ENCODE measurements around the gene PRR5L.

PRR5L gene

DNA sequence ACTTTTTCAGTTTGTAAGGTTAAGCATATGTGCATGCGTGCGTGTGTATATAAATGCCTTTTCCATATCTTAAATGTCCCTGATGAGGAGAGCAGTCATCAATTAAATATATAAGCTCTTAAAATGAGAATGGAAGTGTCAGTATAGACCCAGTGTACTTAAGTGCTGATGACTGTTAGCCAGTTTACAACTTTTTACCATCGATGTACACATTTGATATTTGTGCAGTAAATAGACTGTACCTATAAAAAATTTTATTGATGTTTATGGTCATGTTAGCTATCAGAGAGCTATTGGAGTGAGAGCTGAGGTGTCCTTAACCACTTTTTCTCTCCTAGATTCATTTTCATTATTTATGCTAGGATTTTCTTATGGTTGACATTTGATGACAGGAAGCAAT, 168.6 kb downstream of the PRR5L start:
- no peak overlapping the region for H3K27ac ChIP-seq (replicated peaks)
- TF ChIP-seq POLR2AphosphoS5 (IDR thresholded peaks at IDR 0.05; ENCODE audit: low read depth) (no peak), SPI1 (IDR thresholded peaks at IDR 0.05; ENCODE audit: borderline replicate concordance, low read depth) (no peak), REST (IDR thresholded peaks at IDR 0.05; ENCODE audit: insufficient replicate concordance, low read depth) (no peak), CTCF (IDR thresholded peaks at IDR 0.05; ENCODE audit: insufficient read depth, low read length) (no peak), GABPA (IDR thresholded peaks at IDR 0.05; ENCODE audit: low read depth) (no peak)
- DNase-seq (ENCODE audit: low read depth in 1 of 2, low spot score in 1 of 2), result no peak
- H3K27me3 ChIP-seq (ENCODE audit: insufficient read depth, poor library complexity, severe bottlenecking), result no peaks in the 10 kb centered on the region
- H3K4me3 ChIP-seq (replicated peaks; ENCODE audit: insufficient read depth, low read length), result no peak overlapping the region

DNA sequence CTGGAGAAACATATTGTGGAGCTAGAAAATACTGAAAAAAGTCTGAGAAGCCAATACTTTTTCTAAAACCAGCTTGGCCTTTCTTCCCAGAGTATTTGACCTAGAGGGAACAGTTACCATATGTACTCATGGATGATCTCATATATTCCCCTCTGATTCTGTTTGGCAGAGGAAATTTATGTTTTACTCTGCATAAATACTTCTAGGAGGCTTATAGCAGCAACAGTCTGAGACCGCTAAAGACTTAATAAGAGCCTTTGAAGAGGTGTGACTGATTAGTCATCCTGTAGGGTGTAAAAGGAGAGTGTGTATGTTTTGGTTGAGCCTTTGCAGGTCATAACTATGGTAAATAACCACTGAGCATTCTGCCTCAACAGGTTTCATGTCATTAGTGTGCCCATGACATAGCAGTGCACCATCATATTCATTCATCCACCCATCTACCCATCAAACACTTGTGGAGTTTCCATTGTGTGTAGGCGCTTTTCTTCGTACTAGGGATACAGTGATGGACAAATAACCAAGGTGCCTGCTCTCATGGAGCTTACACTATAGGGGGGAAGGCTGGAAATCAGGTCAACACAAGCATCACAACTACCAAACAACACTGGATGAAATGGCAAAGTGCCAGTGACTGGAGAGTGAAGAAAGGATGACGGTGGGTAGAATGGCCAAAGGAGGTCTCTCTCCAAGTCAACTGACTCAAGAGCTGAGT, 169.5 kb downstream of the PRR5L start:
- no peaks in the 10 kb centered on the region for H3K27me3 ChIP-seq (ENCODE audit: insufficient read depth, poor library complexity, severe bottlenecking)
- TF ChIP-seq SPI1 (IDR thresholded peaks at IDR 0.05; ENCODE audit: borderline replicate concordance, low read depth) (no peak), GABPA (IDR thresholded peaks at IDR 0.05; ENCODE audit: low read depth) (no peak), POLR2AphosphoS5 (IDR thresholded peaks at IDR 0.05; ENCODE audit: low read depth) (no peak), CTCF (IDR thresholded peaks at IDR 0.05; ENCODE audit: insufficient read depth, low read length) (no peak), REST (IDR thresholded peaks at IDR 0.05; ENCODE audit: insufficient replicate concordance, low read depth) (no peak)
- no peak overlapping the region for H3K4me3 ChIP-seq (replicated peaks; ENCODE audit: insufficient read depth, low read length)
- no peak overlapping the region for H3K27ac ChIP-seq (replicated peaks)
- no peak for DNase-seq (ENCODE audit: low read depth in 1 of 2, low spot score in 1 of 2)

DNA sequence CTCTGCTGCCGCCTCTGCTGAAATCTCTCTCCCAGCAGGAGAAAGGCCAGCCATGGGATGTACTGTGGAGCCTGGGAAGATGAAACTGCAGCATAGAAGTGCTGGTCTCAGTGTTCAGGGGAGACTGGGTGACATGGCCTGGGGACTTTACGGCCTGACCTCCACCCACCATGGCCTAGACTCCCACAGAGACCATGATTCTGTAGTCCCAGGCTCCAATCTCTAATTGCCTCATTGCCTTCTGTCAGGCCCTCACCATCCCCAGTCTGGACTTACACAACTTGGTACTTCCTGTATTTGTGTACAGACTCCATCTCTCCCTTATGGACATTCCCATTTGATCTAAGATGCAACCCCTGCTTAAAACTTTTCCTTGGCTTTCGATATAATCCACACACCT, 170.9 kb downstream of the PRR5L start:
- TF ChIP-seq GABPA (IDR thresholded peaks at IDR 0.05; ENCODE audit: low read depth), result no peak
- TF ChIP-seq CTCF (IDR thresholded peaks at IDR 0.05; ENCODE audit: insufficient read depth, low read length), result no peak
- no peak for TF ChIP-seq REST (IDR thresholded peaks at IDR 0.05; ENCODE audit: insufficient replicate concordance, low read depth)
- no peak for TF ChIP-seq POLR2AphosphoS5 (IDR thresholded peaks at IDR 0.05; ENCODE audit: low read depth)
- TF ChIP-seq SPI1 (IDR thresholded peaks at IDR 0.05; ENCODE audit: borderline replicate concordance, low read depth), result no peak
- H3K27ac ChIP-seq (replicated peaks), result no peak overlapping the region
- no peaks in the 10 kb centered on the region for H3K27me3 ChIP-seq (ENCODE audit: insufficient read depth, poor library complexity, severe bottlenecking)
- no peak overlapping the region for H3K4me3 ChIP-seq (replicated peaks; ENCODE audit: insufficient read depth, low read length)
- DNase-seq (ENCODE audit: low read depth in 1 of 2, low spot score in 1 of 2), result peak in 1 of 2 experiments; percentile 37
